ENCODE results near the gene TIMELESS. TPM values are rescaled to one million over a fixed set of nuclear protein-coding genes. Genes with fewer than 3 reads are reported as not detected.

Gene TIMELESS
- total RNA-seq, 4 donors from 2014 or later = 1.9 to 4.6 (median 2.5) TPM

- H3K9me3 ChIP-seq = no peaks in the 10 kb centered on the region
Measured at GRCh38 chr12:56385873-56386272, 63.4 kb downstream of the TIMELESS start.

GRCh38 chr12:56382611-56383010 lies 66.6 kb downstream of the TIMELESS start:
- H3K4me3 ChIP-seq = no peak overlapping the region
- H3K27me3 ChIP-seq = no peaks in the 10 kb centered on the region
- in situ Hi-C loops (cut with MboI; ENCODE audit: low sequenced_read_pairs in 4 of 4) = no loop called here
- H3K36me3 ChIP-seq = no peaks in the 10 kb centered on the region
- TF ChIP-seq CTCF (IDR thresholded peaks at IDR 0.05 in 4 of 5, conservative IDR thresholded peaks at IDR 0.05 in 1 of 5) (no peak), POLR2A (IDR thresholded peaks at IDR 0.05) (no peak)
- no peaks in the 10 kb centered on the region for H3K4me1 ChIP-seq
- no peak for DNase-seq
- no peaks in the 10 kb centered on the region for H3K9me3 ChIP-seq
- no peak for ATAC-seq
- H3K27ac ChIP-seq = no peak overlapping the region
- intact Hi-C loops (cut with DNase I; ENCODE audit: low total_unique reads) = no loop called here

More at GRCh38 chr12:56385873-56386272, 63.4 kb downstream of the TIMELESS start:
- Histone ChIP-seq H3K4me1 (no peaks in the 10 kb centered on the region), H3K36me3 (no peaks in the 10 kb centered on the region), H3K27ac (no peak overlapping the region), H3K27me3 (no peaks in the 10 kb centered on the region), H3K4me3 (no peak overlapping the region)
- DNase-seq (no peak), ATAC-seq (no peak)
- TF ChIP-seq POLR2A (IDR thresholded peaks at IDR 0.05) (no peak), CTCF (IDR thresholded peaks at IDR 0.05 in 4 of 5, conservative IDR thresholded peaks at IDR 0.05 in 1 of 5) (no peak)
- in situ Hi-C loops (cut with MboI; ENCODE audit: low sequenced_read_pairs in 4 of 4) (no loop called here), intact Hi-C loops (cut with DNase I; ENCODE audit: low total_unique reads) (no loop called here)

- DNase-seq (no peak), ATAC-seq (no peak)
- no peaks in the 10 kb centered on the region for H3K36me3 ChIP-seq
- H3K9me3 ChIP-seq = no peaks in the 10 kb centered on the region
- intact Hi-C loops (cut with DNase I; ENCODE audit: low total_unique reads) = no loop called here
- H3K27ac ChIP-seq = no peak overlapping the region
- H3K4me3 ChIP-seq = no peak overlapping the region
- in situ Hi-C loops (cut with MboI; ENCODE audit: low sequenced_read_pairs in 4 of 4) = no loop called here
- H3K27me3 ChIP-seq = no peaks in the 10 kb centered on the region
- no peaks in the 10 kb centered on the region for H3K4me1 ChIP-seq
- no peak for TF ChIP-seq CTCF (IDR thresholded peaks at IDR 0.05 in 4 of 5, conservative IDR thresholded peaks at IDR 0.05 in 1 of 5)
- TF ChIP-seq POLR2A (IDR thresholded peaks at IDR 0.05) = no peak
Measured at GRCh38 chr12:56377989-56378316, 71.3 kb downstream of the TIMELESS start.

GRCh38 chr12:56377310-56377988 lies 71.8 kb downstream of the TIMELESS start:
- Histone ChIP-seq H3K27me3 (no peaks in the 10 kb centered on the region), H3K4me3 (no peak overlapping the region), H3K36me3 (no peaks in the 10 kb centered on the region), H3K9me3 (no peaks in the 10 kb centered on the region), H3K4me1 (no peaks in the 10 kb centered on the region), H3K27ac (no peak overlapping the region)
- TF ChIP-seq CTCF (IDR thresholded peaks at IDR 0.05 in 4 of 5, conservative IDR thresholded peaks at IDR 0.05 in 1 of 5) = no peak
- no peak for TF ChIP-seq POLR2A (IDR thresholded peaks at IDR 0.05)
- DNase-seq (no peak), ATAC-seq (no peak)
- intact Hi-C loops (cut with DNase I; ENCODE audit: low total_unique reads) = no loop called here
- in situ Hi-C loops (cut with MboI; ENCODE audit: low sequenced_read_pairs in 4 of 4) = no loop called here

Data from gastrocnemius medialis (tissue), 4 donors.